Subcutaneous adipose tissue (tissue), 4 donors: ENCODE measurements around the gene RPL28. TPM values are rescaled to one million over a fixed set of nuclear protein-coding genes. Genes with fewer than 3 reads are reported as not detected.
"Not testable (repeated sequence)": the region's sequence is repeated elsewhere in the genome, so short reads cannot be mapped to it uniquely, and the experiment has no call there.

Experiments used
- total RNA-seq, 4 donors: library from RNA; depleted of rRNA; stranded (reverse); fragments of >200 nt; gene quantifications; one replicate each; pipeline ENCODE4 v1.1.0, GENCODE V29; 2016
- TF ChIP-seq, protein P1 (sequence below): fragments of 450-650 bp; IDR thresholded peaks from one replicate; pipeline ENCODE4 v1.5.1; 2016; ENCODE audit warnings: low read depth, mild to moderate bottlenecking, control low read depth, antibody characterized with exemption, moderate library complexity

Gene RPL28
- total RNA-seq, 4 donors from 2014 or later: 283 to 590 (median 367) TPM

DNA sequence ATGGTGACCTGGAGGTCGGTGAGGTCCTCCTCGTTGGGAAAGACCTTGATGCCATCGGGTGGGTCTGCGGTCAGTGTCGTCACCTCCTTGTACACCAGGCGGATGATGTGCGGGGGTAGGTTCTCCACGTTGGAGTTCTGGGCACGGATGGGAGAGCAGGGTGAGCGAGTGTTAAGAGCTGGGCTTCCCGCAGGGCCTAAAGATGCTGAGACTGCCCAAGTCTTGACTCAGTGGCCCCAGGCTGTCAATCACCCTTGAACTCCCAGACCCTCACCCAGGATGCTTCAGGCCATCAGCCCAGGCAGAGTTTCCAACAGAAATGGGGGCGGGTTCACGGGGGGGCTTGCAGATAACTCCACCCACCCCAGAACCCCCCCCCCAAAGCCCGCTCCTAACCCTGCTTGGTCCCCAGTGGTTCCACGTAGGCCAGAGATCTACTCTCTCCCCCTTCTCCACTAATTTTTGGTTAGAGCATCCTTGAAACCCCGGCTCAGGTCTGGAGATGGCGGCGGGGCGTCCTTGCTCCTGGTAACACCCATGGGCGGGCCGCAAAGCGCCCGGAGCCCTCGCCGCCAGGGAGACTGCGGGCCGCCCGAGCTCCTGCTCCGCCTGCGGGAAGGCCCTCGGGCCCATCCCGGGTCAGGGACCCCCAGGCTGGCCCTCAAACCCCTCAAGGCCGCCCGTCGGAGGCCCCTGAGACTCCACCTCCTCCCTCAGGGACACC lies 21.3 kb downstream of the RPL28 start:
- TF ChIP-seq, protein P1, sequence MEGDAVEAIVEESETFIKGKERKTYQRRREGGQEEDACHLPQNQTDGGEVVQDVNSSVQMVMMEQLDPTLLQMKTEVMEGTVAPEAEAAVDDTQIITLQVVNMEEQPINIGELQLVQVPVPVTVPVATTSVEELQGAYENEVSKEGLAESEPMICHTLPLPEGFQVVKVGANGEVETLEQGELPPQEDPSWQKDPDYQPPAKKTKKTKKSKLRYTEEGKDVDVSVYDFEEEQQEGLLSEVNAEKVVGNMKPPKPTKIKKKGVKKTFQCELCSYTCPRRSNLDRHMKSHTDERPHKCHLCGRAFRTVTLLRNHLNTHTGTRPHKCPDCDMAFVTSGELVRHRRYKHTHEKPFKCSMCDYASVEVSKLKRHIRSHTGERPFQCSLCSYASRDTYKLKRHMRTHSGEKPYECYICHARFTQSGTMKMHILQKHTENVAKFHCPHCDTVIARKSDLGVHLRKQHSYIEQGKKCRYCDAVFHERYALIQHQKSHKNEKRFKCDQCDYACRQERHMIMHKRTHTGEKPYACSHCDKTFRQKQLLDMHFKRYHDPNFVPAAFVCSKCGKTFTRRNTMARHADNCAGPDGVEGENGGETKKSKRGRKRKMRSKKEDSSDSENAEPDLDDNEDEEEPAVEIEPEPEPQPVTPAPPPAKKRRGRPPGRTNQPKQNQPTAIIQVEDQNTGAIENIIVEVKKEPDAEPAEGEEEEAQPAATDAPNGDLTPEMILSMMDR: no peak

DNA sequence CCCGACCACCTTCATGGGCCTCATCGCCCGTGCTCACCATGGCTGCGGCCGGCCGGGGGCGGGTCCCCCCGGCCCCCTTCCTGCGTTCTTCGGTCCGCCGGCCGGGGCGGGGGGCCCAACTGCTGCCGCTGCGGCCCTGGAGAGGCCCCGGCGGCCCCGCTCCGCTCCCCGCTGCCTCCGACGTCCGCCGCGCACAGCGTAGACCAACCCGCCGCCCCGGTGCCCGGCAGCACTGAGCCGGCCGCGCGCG lies 21.7 kb downstream of the RPL28 start, which contains the start of gene UBE2S:
UBE2S (minus strand) TSS at position 239 of the 250 bp plus-strand sequence; CDS start at position 40, 199 bp downstream.
- TF ChIP-seq, protein P1: not testable (repeated sequence)

DNA sequence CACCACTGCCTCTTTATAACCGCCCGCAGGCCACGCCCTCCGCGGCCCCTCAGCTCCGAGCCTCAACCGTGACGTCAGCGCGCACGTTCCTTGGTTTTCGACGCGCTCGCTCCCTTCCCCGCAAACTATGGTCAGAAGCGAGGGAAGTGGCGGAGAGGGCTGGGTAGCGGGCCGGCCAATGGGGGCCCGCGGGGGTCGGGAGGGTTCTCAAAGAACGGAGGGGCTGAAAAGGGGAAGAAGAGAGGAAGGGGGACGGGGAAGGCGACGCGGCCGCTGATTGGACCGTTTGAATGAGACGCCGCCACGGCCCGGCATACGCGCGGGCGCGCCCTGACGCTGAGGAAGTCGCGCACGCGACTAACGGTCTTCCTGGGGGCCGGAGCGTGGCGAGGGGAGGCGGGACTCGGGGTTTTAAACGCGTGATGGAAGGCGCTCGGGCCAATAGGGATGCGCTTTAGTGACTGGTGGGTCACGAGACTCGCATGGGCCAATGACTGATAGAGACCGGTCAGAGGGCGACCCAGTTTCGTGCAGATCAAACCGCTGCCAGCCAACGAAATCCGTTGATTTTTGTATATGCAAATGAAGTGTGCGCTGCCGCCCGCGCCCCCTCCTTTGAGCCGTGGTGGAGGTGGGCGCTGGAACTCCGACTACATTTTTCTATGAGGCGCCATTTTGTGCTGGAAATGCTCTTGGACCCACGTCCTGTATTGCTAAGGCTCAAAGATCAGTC lies 22.2 kb downstream of the RPL28 start:
- TF ChIP-seq, protein P1: no peak

DNA sequence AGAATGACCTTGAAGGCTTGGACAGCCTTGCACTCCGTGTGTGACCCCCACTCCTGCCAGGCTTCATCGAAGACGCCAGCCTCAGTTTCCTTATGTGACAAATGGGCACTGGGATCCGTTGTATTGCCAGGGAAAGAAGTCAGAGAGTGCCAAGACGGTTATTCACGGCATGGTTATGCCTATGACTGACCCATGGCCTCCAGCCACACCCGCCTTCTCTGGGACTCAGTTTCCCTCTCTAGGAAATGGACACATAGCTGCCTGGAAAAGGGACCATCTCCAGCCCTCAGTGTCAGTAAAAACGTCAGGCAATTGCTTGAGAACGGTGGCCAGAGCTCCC lies 22.8 kb downstream of the RPL28 start:
- TF ChIP-seq, protein P1: no peak

DNA sequence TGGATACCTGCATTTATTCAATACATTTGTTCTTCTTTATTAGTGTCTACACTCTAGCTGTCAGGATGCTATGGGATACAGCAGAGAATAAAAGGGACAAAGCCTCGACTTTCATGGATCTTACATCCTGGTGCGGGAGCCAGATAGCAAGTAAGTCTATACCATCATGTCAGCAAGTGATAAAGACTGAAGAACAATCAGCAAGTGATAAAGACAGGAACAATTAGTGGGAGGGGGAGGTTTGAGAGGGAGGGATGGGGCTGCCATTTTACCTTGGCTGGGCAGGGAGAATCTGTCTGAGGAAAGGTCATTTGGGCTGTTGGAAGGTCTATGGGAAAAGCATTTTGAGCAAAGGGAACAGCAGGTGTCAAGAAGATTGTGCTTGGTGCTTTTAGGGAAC lies 24.4 kb downstream of the RPL28 start:
- TF ChIP-seq, protein P1: no peak

DNA sequence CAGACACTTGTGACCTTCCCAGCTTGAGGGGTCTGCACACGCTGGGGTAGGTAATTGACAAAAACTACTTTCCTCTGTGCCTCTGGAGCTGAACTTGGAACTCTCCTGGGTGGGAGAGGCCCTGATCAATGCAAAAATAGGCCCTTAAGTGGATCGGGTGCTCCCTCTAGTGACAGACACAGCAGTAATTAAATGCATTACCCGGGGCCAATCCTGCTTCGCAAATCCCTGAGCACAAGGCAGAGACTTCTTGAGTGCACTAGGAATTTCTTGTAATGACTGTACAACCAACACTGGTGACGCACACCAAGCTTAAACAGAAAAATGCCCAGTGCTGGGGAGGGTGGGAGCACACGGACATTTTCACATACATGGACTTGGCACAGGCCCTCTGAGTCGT lies 32.5 kb downstream of the RPL28 start:
- TF ChIP-seq, protein P1: no peak

DNA sequence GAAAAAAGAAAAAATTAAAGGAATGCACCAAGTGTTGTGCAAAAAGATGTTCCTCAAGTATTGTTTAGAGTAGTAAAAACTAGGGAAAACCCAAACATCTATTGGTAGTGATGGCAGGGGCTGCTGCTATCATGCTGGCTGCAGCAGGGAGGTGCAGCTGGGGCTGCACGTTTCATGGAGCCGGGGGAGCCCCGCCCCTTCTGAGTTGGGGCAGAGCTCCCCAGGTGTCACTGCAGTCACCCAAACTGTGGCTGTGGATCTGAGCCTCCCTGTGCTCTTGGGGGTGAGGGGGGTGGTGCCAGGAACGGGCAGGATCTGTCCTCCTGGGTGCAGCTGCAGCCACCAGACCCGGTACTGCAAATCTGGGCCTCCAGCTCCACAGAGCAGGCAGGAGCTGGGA lies 33.4 kb downstream of the RPL28 start:
- TF ChIP-seq, protein P1: no peak
